Muscle of leg (tissue), 9 donors: ENCODE results near the gene DCLRE1C. TPM values are rescaled to one million over a fixed set of nuclear protein-coding genes. Genes with fewer than 3 reads are reported as not detected.

ENCODE experiments used
- polyA plus RNA-seq, 8 donors: library from polyadenylated mRNA; unstranded; fragments of 120-200 nt; gene quantifications; one replicate each; pipeline versions ENCODE4 v1.2.1 to v1.2.3, GENCODE V29; 2013; ENCODE audit warnings: inconsistent platforms in 1 of 8, low replicate concordance in 1 of 8; ENCODE audit not compliant: insufficient read length in 8 of 8, insufficient read depth in 1 of 8
- total RNA-seq: library from RNA; stranded (reverse); fragments of 120-200 nt; gene quantifications from one replicate; pipeline ENCODE4 v1.2.4, GENCODE V29; 2013

DCLRE1C gene
- total and polyA plus RNA-seq, 9 donors, result 6.5 to 10.8 (median 7.5) TPM

Other genes starting within 250 kb of the DCLRE1C start
- 15.1 TPM for gene FAM107B, start 179.2 kb downstream of the DCLRE1C start, total RNA-seq
- gene FAM107B, start 179.2 kb downstream of the DCLRE1C start, polyA plus RNA-seq, result 10 to 100 TPM; 13.5 to 32.4 (median 18.8) TPM
- 1.8 TPM for gene CDNF, start 116.1 kb downstream of the DCLRE1C start, total RNA-seq
- gene CDNF, start 116.1 kb downstream of the DCLRE1C start, polyA plus RNA-seq, result 1 to 10 TPM; 2.2 to 4.4 (median 2.9) TPM
- gene HSPA14, start 115.8 kb downstream of the DCLRE1C start, total RNA-seq, result 15.3 TPM
- 10 to 100 TPM; 11.1 to 15.2 (median 13.4) TPM for gene HSPA14, start 115.8 kb downstream of the DCLRE1C start, polyA plus RNA-seq
- 12.5 TPM for gene MSANTD7, start 115.8 kb downstream of the DCLRE1C start, total RNA-seq
- gene MSANTD7, start 115.8 kb downstream of the DCLRE1C start, polyA plus RNA-seq, result 10 to 100 TPM in 5 of 8 donors, 1 to 10 TPM in 3; 8.8 to 12.6 (median 10.3) TPM
- gene SUV39H2, start 75.2 kb downstream of the DCLRE1C start, total RNA-seq, result 14.7 TPM
- gene SUV39H2, start 75.2 kb downstream of the DCLRE1C start, polyA plus RNA-seq, result 10 to 100 TPM in 7 of 8 donors, 1 to 10 TPM in 1; 9.3 to 17.6 (median 12.0) TPM
- gene MEIG1, start 5.3 kb upstream of the DCLRE1C start, total RNA-seq, result 0.27 TPM
- gene MEIG1, start 5.3 kb upstream of the DCLRE1C start, polyA plus RNA-seq, result under 1 TPM in 7 of 8 donors, not detected in 1; 0.28 to 0.97 (median 0.59) TPM
- 0.13 TPM for gene OLAH, start 89.8 kb upstream of the DCLRE1C start, total RNA-seq
- gene OLAH, start 89.8 kb upstream of the DCLRE1C start, polyA plus RNA-seq, result under 1 TPM in 3 of 8 donors, not detected in 5; 0.08 to 0.19 (median 0.13) TPM
- gene ACBD7, start 134.7 kb upstream of the DCLRE1C start, total RNA-seq, result 1.6 TPM
- gene ACBD7, start 134.7 kb upstream of the DCLRE1C start, polyA plus RNA-seq, result 1 to 10 TPM in 7 of 8 donors, under 1 TPM in 1; 0.69 to 2.2 (median 1.6) TPM
- gene RPP38, start 143.3 kb upstream of the DCLRE1C start, total RNA-seq, result 6.5 TPM
- 10 to 100 TPM; 11.1 to 17.9 (median 13.6) TPM for gene RPP38, start 143.3 kb upstream of the DCLRE1C start, polyA plus RNA-seq
- gene NMT2, start 214.6 kb upstream of the DCLRE1C start, total RNA-seq, result 17.8 TPM
- 10 to 100 TPM; 15.2 to 21.3 (median 16.3) TPM for gene NMT2, start 214.6 kb upstream of the DCLRE1C start, polyA plus RNA-seq